PFSK-1 (cell line): ENCODE results near the gene SESN1.

ENCODE experiments used
- REST ChIP-seq, 2 experiments: IDR thresholded peaks; 2 replicates each; pipeline versions ENCODE4 v1.6.1 to v1.8.0; 2011 to 2012; ENCODE audit warnings: low read depth in 2 of 2, low read length in 2 of 2, control low read depth in 1 of 2, inconsistent platforms in 1 of 2, mild to moderate bottlenecking in 1 of 2, moderate library complexity in 1 of 2; ENCODE audit not compliant: insufficient read depth in 1 of 2
- TAF1 ChIP-seq: IDR thresholded peaks from 2 replicates; pipeline ENCODE4 v1.6.1; 2012; ENCODE audit warnings: low read length, control low read depth, borderline replicate concordance; ENCODE audit not compliant: insufficient read depth

- no peak for TF ChIP-seq REST (IDR thresholded peaks at IDR 0.05; ENCODE audit: insufficient read depth in 1 of 2, low read depth in 2 of 2, low read length in 2 of 2)
- TF ChIP-seq TAF1, result no peak
Observed at GRCh38 chr6:108941859-108942258, 152.8 kb downstream of the SESN1 start.
